HG02588 (cell line): ENCODE data around the gene EBF3.

Source experiments
- ATAC-seq: cut with Tn5 transposase; IDR thresholded peaks from one replicate; pipeline ENCODE4 v1.9.1; 2021; ENCODE audit warnings: mild to moderate bottlenecking, moderate library complexity; ENCODE audit not compliant: unreplicated experiment

Gene EBF3

DNA sequence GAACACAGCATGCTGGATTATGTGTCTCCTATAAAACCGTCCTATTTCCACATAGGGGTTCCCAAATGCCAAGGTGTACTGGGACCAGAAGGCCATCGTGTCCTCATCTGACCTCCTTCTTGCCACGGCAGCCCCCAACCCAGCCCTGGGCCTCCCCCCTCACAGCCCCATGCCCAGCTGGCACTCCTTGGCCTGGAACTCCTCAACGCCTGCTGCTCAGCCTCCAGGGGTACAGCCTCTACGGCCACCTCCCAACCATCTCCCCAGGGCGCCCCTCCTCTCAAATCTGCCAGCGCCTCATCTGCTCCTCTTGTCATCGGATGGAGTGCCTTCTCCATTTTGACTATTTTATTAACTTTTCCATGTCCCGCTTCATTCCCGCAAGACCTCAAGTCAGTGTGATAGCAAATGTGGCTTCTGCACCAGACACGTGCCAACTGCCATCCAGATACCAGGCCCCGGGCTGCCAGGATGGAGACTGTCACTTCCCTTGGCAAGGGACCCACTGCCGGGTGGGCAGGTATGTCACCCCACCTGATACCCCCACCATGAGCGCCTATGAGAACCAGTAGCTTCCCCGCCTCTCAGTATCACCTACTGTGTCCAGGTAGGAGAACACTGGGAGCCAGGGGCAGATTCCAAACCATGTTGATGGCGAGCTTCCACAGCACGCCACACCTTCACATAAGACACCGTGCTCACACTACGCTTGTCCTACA lies 106.7 kb downstream of the EBF3 start:
- no peak for ATAC-seq

DNA sequence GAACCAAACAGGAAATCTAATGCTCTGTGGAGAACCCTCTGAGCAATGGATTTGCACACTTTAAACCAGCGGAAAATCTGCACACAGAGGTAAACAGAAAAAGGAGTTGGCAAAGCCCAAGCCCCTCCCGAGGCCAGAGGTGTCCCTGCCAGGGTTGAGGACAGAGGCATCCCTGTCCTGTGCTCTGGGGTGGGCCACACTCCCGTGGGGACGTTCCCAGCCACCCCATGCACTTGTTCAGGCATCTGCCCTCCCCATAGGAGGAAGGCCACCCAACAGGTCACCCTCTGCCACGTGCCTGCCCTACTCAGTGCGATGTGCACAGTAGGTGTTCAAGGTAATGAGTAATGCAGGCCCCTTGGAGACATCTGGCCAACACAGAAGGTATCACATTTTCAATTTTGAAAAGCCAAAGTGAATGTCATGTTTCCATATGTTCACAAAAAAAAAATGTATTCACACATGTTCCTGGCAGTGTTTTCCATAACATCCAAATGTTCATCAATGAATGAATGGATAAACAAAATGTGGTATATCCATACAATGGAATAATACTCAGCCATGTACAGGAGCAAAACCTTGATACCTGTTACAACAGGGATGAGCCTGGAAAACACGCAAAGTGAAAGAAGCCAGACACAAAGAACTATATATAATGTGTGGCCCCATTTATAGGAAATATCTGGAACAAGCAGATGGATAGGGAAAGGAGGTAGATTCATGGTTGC lies 108.1 kb downstream of the EBF3 start:
- no peak for ATAC-seq

DNA sequence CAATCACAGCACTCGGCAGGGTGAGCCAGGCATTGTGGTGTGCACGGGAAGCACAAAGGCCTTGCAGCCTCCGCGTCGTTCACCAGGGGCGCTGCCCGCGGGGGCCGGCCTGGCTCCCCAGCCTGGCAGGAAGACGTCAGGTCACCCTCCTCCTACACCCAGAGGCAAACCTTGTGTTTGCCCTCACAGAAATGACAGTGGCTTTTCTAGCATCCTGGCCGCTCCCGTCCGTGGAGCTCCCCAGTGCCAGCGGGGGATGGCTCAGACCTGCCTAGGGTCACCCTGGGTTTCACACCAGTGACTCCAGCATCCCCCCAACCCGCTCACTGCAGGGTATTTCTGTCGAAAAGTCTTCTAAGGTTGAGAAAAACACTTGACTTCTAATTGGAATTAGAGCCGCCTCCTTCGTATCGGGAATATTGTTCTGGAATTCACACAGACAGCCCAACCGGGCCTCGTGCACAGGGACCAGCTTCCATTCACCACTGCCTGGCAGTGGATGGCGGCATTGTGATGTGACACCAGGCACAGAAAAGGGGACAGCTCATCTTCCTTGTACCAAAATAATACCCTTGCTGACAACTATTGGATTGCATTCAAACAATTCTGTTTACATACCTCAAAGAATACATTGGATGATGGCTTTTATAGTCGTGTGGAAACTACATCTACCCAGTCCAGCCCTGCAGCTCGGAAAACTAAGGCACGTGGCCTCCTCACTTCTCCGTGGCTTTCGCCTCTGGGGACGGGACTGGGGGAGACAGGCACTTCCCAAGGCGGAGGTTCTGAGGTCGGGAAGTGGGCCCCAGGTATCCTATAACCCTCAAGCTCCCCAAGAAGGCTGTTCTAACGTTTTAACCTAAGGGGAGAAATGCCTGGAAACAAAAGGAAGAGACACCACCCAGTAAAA lies 109.0 kb downstream of the EBF3 start:
- no peak for ATAC-seq

- no peak for ATAC-seq
Observed at GRCh38 chr10:129854158-129854557, 109.9 kb downstream of the EBF3 start.

GRCh38 chr10:129853562-129853903 lies 110.5 kb downstream of the EBF3 start:
- no peak for ATAC-seq

DNA sequence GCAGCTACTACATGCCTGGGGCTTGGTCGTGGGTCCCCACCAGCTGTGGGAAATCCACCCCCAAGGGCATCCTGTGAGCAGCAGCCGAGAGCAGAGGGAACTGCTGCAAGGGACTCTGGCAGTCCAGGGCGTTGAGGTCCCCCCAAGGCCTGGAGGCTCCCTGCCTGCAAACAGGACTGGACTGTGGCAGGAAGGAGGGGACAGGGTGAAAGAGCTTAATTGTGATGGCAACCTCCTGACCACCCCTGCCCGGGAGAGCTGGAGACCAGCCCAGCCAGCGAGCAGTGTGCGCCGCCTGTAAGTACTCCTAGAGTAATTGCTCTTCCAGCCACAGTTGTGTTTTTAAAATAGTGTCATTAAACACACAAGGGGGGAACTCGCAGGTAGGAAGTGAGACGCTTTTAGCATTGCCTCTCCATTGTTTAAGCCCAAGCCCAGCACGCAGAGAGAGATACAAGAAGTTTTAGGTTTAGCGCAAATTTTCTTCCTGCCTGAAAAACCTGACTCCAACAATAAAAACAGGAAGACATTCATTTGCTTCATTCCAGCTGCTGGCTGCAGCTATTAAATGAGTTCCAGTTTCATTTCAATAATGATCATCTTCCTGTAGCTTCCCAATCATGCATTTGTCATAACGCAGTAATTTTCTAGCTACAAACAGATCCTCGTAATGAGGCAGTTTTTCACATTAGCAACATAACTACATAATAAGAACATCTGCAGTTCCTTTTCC lies 111.1 kb downstream of the EBF3 start:
- ATAC-seq: no peak

DNA sequence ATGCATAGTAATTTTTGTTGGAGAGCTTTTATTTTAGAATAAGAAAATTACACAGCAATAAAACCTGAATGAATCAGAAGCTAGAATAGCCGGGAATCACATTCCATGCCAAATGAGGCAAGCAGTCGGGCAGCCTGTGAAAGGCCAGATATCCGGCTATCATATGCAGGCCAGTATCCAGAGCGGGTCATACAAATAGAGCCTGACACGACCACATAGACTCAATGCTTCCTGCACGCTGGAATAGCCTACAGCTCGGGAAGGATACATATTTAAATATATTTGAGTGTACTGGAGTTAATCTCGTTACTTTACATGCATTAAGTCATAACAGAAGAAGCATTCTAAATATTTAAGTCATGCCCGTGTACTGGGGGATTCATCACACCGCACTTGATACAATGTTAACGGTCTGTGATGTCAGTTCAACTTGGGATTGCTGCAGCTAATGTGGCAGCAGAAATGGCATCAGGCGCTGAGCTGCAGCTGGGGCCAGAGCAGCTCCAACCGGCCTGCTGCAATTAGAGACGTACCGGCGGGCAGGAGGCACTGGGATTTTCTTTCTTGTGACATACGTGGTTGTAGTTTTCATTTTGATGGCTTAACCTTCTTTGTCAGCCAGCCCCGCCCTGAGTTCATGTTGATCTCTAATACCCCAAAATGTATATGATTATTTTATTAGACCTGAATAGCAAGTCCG lies 112.0 kb downstream of the EBF3 start:
- ATAC-seq: no peak

GRCh38 chr10:129850790-129851189 lies 113.3 kb downstream of the EBF3 start:
- ATAC-seq: no peak

DNA sequence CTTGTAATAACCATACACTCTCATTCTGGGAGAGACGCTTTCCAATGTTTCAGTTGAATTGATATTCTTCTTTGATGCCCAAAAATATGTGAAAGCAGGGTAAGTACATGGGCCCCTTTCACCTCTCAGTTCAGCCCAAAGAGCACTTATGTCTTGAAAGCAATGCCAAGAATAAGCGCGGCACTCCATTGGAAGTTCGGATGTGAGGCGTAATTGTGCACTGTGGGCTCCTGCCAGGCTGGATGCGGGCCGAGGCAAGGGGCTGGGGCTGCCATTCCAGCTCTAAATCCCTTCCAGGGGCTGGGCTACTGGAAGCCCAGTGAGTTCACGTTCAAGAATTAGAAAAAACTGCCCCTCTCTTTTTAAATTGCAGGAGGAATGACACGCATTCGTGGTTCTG lies 113.8 kb downstream of the EBF3 start:
- no peak for ATAC-seq

GRCh38 chr10:129849853-129850252 lies 114.2 kb downstream of the EBF3 start:
- ATAC-seq: no peak

DNA sequence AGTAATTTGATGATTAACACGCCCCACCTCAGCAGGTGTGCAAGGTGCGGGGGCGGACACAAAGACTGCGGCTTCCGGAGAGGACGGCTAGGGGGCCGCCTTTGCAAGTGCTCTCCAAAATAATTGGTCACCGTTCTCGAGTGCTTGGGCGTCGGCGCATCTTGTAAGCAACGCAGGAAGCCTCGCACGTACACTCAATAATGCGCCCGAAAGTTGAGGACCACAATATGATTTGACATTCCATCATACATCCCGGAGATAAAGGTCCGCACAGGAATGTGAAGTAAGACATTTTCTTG lies 114.7 kb downstream of the EBF3 start:
- no peak for ATAC-seq

- no peak for ATAC-seq
Observed at GRCh38 chr10:129848696-129849451, 115.2 kb downstream of the EBF3 start.

- no peak for ATAC-seq
Observed at GRCh38 chr10:129847741-129848483, 116.2 kb downstream of the EBF3 start.

- ATAC-seq: no peak
Observed at GRCh38 chr10:129846991-129847391, 117.1 kb downstream of the EBF3 start.

- ATAC-seq: no peak
Observed at GRCh38 chr10:129845111-129845753, 118.8 kb downstream of the EBF3 start.

- ATAC-seq: no peak
Observed at GRCh38 chr10:129844216-129844766, 119.8 kb downstream of the EBF3 start.

DNA sequence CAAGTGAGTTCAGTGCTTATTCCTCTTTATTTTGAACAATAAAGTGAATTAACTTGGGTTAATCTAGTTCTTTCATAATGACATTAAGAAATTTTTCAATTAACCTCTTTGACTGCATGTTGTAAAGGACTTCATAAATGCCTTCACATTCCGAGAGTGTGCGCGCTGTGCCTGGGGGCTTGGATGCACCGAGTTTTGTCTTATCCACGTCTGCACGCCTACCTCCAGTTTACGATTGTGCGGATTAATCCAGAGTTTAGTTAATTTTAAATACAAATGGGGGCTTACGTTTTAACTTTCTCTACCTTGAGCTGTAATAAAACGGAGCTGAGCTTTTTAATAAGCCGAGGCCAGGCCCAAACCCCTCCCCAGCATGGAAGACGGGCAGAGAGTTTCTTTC lies 120.4 kb downstream of the EBF3 start:
- no peak for ATAC-seq

GRCh38 chr10:129843131-129843541 lies 120.9 kb downstream of the EBF3 start:
- ATAC-seq: no peak
